Measurements from ENCODE around the gene METTL26.
A peak's percentile ranks its signal among the peaks of the same experiment; 100 is the strongest.

METTL26 gene

GRCh38 chr16:682493-683395 lies 46.6 kb upstream of the METTL26 start:
- intact Hi-C loops (cut with DNase I; ENCODE audit: low total_unique reads), result no loop called here
- H3K9me3 ChIP-seq, result no peaks in the 10 kb centered on the region
- DNase-seq, result no peak
- TF ChIP-seq, protein P1, sequence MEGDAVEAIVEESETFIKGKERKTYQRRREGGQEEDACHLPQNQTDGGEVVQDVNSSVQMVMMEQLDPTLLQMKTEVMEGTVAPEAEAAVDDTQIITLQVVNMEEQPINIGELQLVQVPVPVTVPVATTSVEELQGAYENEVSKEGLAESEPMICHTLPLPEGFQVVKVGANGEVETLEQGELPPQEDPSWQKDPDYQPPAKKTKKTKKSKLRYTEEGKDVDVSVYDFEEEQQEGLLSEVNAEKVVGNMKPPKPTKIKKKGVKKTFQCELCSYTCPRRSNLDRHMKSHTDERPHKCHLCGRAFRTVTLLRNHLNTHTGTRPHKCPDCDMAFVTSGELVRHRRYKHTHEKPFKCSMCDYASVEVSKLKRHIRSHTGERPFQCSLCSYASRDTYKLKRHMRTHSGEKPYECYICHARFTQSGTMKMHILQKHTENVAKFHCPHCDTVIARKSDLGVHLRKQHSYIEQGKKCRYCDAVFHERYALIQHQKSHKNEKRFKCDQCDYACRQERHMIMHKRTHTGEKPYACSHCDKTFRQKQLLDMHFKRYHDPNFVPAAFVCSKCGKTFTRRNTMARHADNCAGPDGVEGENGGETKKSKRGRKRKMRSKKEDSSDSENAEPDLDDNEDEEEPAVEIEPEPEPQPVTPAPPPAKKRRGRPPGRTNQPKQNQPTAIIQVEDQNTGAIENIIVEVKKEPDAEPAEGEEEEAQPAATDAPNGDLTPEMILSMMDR (IDR thresholded peaks at IDR 0.05), result no peak
- no peaks in the 10 kb centered on the region for H3K27me3 ChIP-seq
- peaks cover 18 to 47% (median 24%) of the 10 kb centered on the region in 3 donors for H3K36me3 ChIP-seq
- peaks cover 3 to 67% (median 50%) of the 10 kb centered on the region in 4 donors for H3K4me1 ChIP-seq
- H3K4me3 ChIP-seq, result peak overlapping the region; percentile 59 to 81
- H3K27ac ChIP-seq, result no peak overlapping the region

GRCh38 chr16:681746-682427 lies 45.8 kb upstream of the METTL26 start:
- peaks cover 0 to 3% of the 10 kb centered on the region in 2 donors for H3K27me3 ChIP-seq
- peaks cover 18 to 39% (median 23%) of the 10 kb centered on the region in 3 donors for H3K36me3 ChIP-seq
- no peak for DNase-seq
- peak overlapping the region in 1 of 2 donors; percentile 79 for H3K27ac ChIP-seq
- no peaks in the 10 kb centered on the region for H3K9me3 ChIP-seq
- intact Hi-C loops (cut with DNase I; ENCODE audit: low total_unique reads), result no loop called here
- TF ChIP-seq, protein P1 (IDR thresholded peaks at IDR 0.05), result no peak
- H3K4me3 ChIP-seq, result peak overlapping the region; percentile 60 to 81
- peaks cover 3 to 70% (median 50%) of the 10 kb centered on the region in 4 donors for H3K4me1 ChIP-seq

GRCh38 chr16:680967-681745 lies 45.1 kb upstream of the METTL26 start:
- Histone ChIP-seq H3K27me3 (peaks cover 0 to 8% of the 10 kb centered on the region in 2 donors), H3K36me3 (peaks cover 17 to 32% (median 18%) of the 10 kb centered on the region in 3 donors), H3K27ac (peak overlapping the region; percentile 79 to 87), H3K4me3 (peak overlapping the region; percentile 60 to 81), H3K9me3 (no peaks in the 10 kb centered on the region), H3K4me1 (peaks cover 3 to 71% (median 51%) of the 10 kb centered on the region in 4 donors)
- TF ChIP-seq, protein P1 (IDR thresholded peaks at IDR 0.05), result no peak
- intact Hi-C loops (cut with DNase I; ENCODE audit: low total_unique reads), result no loop called here
- DNase-seq, result no peak

DNA sequence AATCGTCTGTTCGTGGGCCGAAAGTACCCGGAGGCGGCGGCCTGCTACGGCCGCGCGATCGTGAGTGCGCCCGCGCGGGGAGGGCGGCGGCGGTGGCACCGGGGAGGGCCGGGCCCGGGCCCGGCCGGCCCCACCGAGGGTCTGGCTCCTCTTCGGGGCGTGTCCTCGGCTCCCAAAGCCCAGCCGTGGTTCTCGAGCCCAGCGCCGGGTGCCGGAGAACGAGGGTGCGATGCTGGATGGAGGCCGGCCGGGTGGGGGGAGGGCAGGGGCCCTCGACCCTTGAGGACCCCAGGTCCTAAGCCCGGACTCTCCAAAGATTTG lies 44.5 kb upstream of the METTL26 start:
- intact Hi-C loops (cut with DNase I; ENCODE audit: low total_unique reads), result no loop called here
- Histone ChIP-seq H3K9me3 (no peaks in the 10 kb centered on the region), H3K4me1 (peaks cover 3 to 71% (median 54%) of the 10 kb centered on the region in 4 donors), H3K36me3 (peaks cover 17 to 27% (median 18%) of the 10 kb centered on the region in 3 donors), H3K4me3 (peak overlapping the region; percentile 60 to 81), H3K27ac (peak overlapping the region; percentile 79 to 87), H3K27me3 (peaks cover 0 to 8% of the 10 kb centered on the region in 2 donors)
- DNase-seq, result no peak
- TF ChIP-seq, protein P1 (IDR thresholded peaks at IDR 0.05), result no peak
